ENCODE data around the gene CSMD2.

CSMD2 gene

DNA sequence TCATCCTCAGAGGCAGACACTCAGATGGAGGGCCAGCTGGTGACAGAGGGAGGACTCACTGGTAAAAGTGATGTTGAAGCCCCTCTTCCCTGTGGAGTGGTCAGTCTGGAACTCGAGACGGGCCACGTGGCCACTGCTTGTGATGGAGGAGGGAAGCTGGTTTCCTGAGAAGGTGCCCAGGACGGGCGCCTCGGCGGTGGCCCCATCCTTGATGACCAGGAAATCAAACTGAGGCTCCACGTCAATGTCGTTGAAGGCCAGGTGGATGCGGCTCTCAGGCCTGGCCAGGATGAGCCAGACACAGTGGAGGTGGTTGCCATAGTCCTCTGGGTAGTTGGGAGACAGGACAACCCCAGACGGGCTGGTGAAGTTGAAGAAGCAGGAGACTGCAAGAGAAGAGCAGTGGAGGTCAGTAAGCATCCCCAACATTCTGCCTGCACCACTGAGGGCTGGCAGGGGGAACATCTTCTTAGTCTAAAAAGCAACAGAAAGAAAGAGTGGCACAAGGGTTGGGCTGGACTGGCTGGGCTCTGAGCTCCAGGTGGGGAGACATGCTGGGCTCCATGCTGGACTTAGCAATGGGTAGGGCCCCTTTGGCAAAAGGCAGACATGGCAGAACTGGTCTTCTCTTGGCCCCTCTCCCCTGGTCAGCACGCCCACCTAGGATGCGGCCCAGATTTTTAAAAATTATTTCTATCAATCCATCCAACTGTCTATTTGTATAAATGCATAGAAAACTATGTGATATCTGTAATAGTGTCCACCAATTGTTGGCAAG is 421.6 kb downstream of the CSMD2 start:
- DNase-seq (ENCODE audit: low spot score): no peak

DNA sequence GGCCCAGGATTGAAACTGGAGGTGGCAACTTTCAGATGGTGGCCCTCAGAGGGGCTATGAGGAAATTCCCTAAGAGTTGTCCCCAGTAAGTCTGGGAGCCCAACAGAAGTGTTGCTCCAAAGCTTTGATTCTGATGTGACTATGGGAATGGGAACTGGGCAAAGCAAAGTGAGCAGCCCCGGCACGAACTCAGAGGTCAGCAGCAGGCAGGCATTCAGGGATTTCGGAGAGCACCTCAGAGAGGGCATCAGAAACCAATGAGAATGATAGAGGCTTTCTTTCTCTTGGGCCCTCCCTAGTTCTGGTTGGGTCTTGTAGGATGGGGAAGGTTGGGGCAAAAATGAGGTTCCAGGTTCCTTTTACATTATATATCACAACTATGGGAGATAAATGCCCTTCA is 422.4 kb downstream of the CSMD2 start:
- DNase-seq (ENCODE audit: low spot score): no peak

DNA sequence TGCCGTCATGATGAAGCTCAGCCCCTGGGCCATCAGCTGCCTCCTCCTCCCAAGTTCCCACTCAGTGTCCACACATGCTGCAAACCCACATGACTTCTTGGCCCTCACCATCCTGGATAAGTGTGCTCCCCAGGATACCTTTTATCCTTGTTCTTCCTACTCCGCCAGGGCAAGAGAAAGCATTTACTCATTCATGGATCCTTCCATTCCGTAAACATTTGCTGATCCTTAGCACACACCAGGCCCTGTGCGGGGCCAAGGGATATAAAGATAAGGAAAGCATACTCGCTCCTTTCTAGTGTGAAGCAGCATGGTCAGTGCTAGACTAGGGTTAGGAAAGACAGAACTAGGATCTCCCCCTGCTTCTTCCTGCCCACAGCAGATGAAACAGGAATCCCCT is 423.3 kb downstream of the CSMD2 start:
- DNase-seq (ENCODE audit: low spot score): no peak

DNA sequence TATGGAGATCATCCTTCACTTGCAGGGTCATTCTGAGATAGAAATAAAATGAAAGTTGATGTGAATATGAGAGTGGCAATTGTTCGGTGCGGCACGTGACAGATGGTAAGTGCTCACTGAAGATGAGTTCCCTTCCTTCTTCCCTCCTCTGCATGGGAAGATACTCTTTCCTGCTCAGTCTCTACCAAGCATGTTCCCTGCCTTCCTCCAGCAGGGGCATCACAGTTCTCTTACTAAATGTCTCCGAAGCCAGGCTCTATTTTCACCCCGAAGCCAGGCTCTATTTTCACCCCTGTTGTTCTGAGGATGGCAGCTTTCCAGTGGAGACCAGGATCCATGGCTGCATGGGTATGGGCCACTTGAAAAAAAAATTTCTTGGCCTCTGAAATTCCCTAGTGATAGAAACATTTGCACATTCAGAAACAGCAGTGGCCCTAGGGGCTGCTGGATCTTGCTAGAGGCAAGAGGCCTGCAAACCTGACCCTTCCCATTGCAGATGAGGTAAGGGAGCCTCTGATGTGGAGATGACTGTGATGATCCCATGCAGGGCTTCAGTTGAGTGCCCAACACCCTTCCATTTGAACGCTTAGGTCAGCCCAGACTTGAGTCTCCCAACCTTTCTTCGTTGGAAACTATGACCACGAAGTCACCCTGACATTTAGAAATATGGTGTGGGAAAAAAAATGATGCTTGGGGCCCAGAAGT is 424.8 kb downstream of the CSMD2 start:
- no peak for DNase-seq (ENCODE audit: low spot score)

DNA sequence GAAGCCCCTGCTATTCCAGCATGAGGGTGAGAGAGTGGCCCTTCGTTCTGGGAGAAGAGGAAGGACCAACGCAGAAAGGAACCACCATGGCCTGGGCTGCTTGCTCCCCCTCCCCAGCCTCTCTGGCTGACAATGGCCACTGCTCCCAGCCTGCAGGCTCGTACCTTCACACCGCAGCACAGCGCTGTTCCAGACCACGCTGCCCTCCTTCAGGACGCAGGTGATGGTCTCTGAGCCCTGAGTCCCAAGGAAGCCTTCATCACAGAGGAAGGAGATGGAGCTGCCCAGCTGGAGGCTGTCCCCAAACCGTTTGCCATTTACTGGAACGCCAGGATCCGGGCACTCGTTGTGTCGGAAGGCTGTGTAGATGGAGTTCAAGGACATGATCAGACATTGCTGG is 426.1 kb downstream of the CSMD2 start:
- DNase-seq (ENCODE audit: low spot score): no peak

DNA sequence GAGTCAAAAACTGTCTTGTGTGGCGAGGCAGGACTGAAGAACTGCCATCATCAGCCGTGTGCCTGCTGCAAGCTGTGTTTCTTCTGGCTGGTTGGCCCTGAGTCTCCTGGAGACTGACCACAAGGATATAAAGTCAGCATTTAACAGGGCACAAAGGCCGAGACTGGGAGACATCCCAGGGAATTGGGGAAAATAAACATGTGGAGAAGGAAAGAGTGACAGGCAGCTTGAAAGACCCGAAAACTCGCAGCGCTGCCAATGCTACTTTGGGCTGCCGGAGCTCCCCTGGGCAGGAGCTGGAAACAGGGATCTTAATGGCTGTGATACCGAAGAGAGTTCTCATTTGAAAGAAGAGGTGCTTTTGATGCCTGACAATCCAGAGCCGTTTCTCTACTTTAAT is 426.5 kb downstream of the CSMD2 start:
- no peak for DNase-seq (ENCODE audit: low spot score)

DNA sequence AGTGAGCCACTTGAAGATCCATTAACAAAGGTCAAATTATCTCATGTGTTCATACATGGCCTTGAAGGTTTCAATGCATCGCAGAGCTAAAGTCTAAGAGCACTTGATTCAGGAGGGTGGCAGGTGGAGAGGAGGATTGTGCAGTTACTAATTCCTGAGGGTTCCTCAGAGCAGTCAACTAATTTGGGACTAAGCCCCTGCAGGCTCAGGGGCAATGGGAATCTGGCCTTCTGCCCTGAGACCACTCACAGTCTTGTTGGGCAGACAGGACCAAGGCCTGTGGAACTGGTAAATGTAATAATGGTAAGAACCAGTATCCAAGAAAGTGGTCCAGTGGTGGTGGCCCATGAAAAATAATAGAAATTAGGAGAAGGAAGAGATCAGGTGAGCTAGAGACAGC is 428.5 kb downstream of the CSMD2 start:
- no peak for DNase-seq (ENCODE audit: low spot score)

DNA sequence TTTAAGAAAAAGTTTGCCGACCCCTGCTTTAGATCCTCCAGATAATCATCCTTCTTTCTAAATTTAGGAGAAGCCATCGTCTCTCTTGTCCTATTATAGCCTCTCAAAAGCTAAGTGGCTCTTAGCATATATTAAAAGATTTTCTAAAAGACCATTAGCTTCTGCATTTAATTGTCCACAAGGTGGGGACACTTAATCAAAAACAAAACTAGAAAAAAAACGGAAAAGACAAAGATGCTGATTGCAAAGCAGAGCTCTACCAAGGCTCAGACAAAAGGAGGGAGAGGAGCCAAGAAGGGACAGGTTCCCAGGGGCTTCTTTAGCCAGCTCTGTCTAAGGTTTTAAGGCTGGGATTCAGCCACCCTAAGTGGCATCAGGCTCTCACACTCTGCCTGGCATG is 429.4 kb downstream of the CSMD2 start:
- DNase-seq (ENCODE audit: low spot score): no peak

DNA sequence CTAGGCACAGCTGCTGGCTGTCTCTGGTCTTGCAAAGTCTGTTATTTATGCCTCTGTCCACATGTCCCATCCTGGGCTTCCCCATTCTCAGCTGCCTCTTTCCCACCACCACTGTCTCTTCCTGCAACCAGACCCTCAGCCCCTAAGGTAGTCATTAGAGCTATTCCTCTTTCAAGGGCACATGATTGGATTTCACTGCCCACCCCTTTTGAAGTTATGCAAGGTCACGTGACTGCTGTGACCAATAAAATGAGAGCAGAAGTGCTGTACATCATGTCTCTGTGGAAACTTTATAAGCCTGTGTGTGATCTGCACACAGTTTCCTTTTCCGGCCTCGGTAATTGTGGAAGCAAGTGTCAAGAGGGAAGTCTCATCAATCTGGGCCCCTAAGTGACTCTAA is 437.7 kb downstream of the CSMD2 start:
- DNase-seq (ENCODE audit: low spot score): no peak

DNA sequence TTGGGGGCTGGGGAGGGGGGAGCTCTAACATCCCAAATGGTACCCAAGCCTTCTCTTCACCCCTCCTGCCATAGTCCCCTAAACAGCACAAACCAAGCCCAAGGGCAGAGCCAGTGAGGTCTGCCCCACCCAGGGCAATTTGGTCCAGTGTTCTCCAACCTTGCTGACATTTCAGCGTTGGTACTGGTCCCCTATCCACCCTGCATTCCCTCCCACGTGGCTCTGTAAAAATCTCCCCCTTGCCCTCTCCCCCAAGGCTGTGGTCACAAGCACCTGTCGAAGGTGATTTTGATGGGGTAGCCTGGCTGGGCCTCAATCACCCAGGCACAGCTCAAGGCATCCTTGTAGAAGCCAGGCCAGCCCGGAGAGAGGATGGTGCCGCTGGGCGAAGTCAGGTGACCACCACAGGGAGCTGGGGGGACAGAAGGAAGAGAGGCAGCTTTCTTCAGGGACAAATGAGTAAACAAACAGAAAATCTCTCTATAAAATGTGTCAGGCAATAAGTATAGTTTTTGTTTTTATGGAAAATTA is 438.7 kb downstream of the CSMD2 start:
- DNase-seq (ENCODE audit: low spot score): no peak

DNA sequence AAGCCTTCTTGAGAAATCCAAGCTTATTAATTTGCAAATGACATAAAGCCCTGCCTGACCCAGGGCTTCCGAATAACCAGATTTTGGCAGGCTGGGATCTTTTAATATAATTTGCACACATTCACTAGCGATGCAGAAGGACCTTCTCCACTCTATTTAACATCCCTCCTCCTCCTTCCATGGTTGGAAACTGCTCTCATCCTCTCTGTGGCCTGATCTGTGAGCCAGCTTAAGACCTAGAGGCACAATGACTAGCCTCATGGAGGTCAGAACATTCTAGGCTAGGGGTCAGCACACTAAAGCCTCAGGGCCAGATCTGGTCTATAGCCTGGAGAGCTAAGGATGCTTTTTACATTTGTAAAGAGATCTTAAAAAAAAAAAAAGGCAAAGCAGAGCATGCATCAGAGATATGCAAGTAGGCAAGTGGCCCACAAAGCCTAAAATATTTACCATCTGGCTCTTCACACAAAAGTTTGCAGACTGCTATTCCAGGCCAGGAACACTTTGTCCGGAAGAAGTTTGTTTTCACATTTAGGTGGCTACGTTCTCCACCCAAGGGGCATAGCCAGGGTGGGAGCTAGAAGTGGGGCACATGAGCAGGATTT is 439.4 kb downstream of the CSMD2 start:
- DNase-seq (ENCODE audit: low spot score): no peak

DNA sequence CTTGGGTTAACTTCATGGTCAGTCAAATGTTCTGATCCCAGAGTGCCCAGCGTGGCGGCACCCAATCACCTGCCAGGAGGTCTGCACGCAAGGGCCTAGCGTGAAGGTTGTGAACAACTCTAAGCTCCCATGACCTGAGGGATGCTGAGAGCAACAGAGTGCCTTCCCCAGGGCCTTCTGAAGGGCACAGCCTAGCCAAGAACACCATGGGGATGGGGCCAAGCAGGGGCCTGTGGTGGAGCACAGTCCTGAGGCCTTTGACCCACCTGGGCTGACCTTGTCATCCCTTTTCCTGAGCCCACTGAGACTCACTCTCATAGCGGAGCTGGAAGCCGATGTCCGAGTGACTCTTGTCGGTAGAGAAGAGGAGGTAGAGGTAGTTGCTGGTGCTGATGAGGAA is 440.0 kb downstream of the CSMD2 start:
- DNase-seq (ENCODE audit: low spot score): no peak

DNA sequence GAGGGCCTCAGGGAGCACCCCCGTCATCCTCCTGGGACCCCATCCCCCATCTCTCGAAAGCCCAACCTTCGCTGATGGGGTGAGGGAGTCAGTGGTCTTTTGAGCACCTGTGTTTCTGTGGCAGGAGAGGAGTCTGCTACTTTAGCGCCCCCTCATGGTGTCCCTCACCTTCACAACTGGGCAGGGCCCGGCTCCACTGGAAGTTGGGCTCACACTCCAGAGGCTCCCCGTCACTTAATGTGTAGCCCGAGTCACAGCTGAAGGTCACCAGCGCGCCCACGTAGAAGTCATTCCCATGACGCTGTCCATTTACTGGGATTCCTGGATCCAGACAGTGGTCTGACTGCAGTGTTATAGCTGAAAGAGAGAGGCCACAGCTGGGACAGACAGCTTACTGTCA is 440.7 kb downstream of the CSMD2 start:
- no peak for DNase-seq (ENCODE audit: low spot score)

DNA sequence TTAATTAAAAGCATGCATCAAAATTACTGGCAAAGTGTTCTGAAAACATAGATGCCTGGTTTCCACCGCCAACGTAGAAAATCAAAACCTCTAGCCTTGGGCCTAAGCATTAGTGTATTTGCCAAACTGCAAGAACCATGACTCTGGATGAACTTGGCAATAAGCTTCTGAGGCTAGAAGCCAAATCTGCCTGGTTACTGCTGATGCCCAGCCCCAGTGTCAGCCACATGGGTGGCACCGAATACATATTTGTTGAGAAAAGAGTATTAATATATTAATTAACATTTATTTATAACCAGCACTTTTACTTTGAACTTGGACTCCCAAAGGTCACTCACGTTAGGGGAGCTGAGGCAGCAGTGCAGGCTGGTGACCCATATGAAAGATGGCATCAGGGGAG is 441.8 kb downstream of the CSMD2 start:
- no peak for DNase-seq (ENCODE audit: low spot score)

DNA sequence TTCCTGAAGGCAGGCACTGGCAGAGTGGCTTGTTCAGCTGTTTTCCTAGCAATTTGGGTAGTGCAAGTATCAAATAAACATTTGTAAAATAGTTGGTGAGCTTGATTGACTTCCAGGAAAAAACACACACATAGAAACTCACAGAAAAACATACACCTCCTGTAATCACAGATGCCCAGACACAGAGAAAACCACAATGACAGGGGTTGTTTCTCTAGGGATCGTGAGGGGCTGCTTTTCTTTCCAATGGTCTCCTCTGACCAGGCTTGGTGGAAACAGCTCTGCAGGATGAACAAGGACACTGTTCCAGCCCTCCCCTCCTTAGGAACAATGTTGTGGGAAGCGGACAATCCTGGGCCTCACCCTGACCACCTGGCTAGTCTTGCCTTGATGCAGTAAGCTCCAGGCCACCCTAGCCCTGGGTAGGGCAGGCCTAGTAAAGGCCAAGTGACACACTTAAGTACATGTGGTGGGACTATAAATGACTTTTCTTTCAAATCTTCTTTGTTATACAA is 443.7 kb downstream of the CSMD2 start:
- no peak for DNase-seq (ENCODE audit: low spot score)

DNA sequence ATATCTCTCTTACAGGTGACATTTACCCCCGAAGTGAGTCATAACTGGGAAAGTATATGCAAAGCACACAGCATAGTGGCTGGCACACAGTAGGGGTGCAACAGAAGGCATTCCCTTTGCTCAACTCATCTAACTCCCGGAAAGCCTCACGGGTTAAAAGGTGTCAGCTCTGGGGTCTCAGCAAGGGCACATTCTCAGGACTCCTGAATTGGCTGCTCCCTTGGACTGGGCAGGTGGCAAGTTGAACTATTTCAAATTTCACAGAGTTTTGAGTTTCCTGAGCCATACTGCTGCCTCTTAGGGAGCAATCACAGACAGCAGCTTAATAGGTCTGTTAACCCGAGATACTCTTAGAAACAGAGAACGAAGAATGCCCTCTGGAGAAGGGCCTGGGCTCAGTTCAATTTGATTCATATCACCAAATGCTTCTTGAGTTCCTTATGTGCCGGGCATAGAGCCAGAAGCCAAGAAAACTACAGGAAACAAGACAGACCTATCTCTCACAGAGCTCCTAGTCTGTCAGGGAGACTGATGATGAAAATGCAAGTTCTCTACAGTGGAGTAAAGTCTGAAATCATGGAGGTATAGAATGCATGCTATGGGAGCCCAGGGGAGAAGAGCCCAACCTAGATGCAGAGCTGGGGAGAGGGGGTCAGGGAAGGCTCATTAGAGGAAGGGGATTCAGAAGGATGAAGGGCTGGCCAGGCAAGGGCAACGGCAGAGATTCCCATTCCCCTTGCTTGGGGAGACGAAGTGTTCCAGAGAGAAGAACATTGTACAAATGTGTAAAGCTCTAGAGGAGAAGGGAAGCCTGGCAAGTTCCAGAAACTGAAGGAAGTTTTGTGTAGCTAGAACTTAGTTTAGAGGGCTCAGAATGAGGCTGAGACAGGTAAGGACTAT is 445.0 kb downstream of the CSMD2 start:
- DNase-seq (ENCODE audit: low spot score): no peak

DNA sequence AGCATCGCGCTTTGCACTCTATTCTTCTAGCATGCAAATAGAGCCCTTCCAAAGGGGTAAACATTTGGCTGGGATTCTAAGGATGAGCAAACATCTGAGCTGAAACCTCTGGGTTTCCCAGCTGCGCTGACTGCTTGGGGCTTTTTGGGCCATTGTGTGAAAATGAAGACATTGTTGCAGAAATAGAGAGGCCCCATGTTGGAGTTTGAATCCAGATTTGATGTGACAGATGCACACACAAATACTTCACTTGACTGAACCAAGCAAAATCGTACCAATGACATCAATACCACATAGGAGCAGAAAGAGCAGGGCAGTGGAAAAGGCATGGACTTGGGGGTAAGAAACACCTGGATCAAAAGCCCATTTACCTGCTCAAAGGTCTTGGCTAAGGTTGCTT is 445.7 kb downstream of the CSMD2 start:
- DNase-seq (ENCODE audit: low spot score): no peak

DNA sequence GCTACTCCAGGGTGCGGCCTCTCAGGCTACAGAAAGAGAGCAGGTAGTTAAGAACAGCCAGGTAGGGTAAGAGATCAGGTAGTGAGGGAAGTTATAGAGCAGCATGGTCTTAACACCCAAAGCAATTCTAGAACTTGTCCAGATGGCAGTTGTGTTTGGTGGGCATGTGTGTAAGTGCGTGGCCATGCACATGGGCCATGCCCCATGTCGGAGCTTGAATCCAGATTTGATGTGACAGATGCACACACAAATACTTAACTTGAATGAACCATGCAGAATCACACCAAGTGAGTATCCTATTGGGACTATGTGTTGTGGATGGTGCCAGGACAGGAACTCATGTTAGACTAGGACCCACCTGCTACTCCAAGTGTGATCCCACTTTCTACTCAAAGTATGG is 446.8 kb downstream of the CSMD2 start:
- no peak for DNase-seq (ENCODE audit: low spot score)

DNA sequence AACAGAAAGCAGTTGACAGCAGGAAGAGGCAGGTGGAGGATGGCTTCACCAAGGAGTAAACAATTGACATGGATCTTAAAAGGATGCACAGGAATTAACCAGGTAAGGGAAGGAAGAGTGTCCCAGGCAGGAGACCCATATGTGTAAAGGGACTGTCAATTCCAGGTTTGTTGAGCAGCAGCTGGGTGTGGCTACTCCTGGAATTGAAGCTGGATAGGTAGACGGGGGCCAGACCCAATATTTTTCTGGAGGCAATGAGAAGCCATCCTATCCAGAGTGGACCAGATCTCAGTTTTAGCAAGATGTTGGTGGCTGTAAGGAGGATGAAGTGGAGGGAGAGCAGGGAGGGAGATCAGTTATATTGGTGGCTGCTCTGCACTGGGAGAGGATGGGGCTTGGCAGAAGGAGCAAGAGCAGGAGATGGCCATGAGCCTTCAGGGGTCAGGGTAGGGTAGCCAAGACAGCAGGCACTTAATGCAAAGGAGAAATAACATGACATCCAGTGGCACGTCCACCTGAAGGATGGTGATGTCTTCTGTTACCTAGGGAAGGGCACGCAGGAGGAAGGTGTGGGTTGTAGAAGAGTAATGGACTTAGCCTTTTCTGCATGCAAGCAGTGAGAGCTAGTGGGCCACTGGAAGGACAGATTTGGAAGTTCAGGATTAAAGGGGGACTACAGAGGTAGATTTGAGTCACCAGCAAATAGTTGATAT is 447.9 kb downstream of the CSMD2 start:
- no peak for DNase-seq (ENCODE audit: low spot score)

DNA sequence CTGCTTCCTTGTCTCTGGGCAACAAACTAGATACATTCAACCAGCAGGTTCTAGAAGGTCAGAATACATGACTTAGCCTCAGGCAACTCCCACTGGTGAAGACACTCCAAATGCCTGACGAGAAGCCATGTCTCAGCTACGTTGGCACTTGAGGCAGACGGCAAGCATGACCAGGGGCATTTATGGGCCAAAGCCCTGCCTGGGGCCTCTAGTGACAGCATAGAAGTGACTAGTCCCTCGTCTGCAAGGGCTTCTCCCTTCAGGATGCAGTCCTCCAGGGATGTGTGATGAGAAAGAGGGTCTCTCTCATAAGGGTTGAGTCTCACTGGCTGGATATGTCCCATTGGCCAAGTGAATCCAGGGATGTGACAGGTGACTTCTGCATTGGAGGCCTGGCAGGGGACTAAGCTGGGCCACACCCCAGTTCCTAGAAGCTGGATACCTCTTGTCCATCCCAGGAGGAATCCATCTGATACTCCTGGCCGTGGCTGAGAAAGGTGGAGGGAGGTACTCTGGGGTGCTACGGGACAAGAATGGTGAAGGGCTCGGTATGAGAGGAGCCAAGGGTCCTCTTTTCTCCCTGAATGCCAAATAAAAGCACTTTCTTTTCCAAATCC is 449.7 kb downstream of the CSMD2 start:
- no peak for DNase-seq (ENCODE audit: low spot score)

DNA sequence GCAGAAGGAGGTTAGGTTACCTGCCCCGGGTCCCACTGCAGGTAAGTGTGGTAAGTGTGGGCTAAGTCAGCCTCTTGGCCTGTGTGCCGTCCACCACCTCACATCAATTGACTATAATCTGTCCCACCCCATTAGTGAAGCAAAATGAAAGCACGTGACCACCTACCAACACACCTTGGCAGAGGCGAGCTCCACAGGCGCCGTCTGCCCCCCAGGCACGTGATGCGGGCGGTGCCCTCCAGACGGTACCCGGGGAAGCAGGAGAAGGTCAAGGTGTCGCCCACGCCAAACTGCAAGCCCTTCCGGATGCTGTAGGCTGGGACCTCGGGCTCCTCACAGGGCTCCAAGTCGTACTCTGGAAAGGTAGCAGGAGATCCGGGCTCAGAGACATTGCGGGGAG is 450.6 kb downstream of the CSMD2 start:
- no peak for DNase-seq (ENCODE audit: low spot score)

All from D341Med (cell line).